GM19043 (cell line): ENCODE results near the gene SDK1.

Experiments
- ATAC-seq: cut with Tn5 transposase; IDR thresholded peaks from one replicate; pipeline ENCODE4 v1.9.1; 2021; ENCODE audit warnings: low read depth; ENCODE audit not compliant: unreplicated experiment

The SDK1 gene

GRCh38 chr7:4196121-4196819, 895.2 kb downstream of the SDK1 start:
- ATAC-seq: no peak

- no peak for ATAC-seq
Observed at GRCh38 chr7:4198301-4198700, 897.2 kb downstream of the SDK1 start.

GRCh38 chr7:4200546-4201094, 899.6 kb downstream of the SDK1 start:
- ATAC-seq: no peak

DNA sequence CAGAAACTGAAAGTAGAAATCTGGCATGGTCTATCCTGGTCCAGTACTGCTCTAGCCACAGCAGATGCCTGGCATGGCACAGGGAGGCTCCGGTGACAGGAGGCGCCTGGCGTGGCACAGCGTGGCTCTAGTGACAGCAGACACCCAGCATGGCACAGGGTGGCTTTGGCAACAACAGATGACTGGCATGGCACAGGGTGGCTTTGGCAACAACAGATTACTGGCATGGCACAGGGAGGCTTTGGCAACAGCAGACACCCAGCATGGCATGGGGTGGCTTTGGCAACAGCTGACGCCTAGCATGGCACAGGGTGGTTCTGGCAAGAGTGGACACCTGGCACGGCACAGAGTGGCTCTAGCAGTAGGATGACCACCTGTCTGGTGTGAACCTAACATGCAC, 900.5 kb downstream of the SDK1 start:
- no peak for ATAC-seq

- no peak for ATAC-seq
Observed at GRCh38 chr7:4202154-4202736, 901.2 kb downstream of the SDK1 start.

- no peak for ATAC-seq
Observed at GRCh38 chr7:4202954-4203353, 901.9 kb downstream of the SDK1 start.

DNA sequence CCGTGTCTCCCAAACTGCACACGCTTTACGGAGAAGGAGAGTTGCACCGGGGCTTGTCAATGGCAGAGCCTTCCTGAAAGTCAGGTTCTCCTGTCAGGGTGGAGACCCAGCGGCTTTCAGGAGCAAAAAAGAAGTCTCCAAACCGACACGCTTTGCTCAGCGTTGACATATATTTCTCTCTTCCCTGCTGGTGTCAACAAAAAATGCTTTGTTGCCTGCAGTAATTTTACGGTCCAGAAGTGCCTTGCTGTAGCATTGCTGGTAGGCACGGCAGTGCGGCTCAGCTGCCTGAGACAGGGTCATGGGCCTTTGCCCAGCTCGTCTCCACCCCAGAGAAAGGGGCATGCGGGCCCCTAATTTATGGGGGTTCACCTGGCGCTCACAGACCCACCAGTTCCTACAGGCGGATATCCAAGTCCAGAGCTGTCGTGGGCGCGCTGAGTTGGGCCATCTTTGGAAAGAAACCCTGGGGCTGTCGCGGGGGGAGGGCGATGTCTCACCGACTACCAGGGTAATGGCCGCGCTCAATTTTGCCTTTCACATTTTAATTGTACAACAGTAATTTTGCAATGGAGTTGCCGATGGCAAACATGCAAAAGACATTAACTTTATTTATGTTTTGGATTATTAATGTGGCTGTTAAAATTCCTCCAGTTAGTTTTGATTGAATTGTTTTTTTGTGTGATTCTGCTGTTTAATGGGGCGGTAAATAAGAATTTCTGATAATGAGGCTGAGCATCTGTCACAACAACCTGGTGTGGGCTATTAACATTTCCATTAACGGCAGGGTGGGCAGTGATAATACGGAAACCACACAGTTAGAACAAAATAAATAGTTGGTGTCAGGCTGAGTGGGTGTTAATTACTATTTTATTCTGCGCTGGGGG, 902.8 kb downstream of the SDK1 start:
- ATAC-seq: no peak

- ATAC-seq: no peak
Observed at GRCh38 chr7:4204513-4205165, 903.6 kb downstream of the SDK1 start.

GRCh38 chr7:4205828-4206227, 904.8 kb downstream of the SDK1 start:
- ATAC-seq: no peak

GRCh38 chr7:4207011-4207410, 906.0 kb downstream of the SDK1 start:
- no peak for ATAC-seq

- no peak for ATAC-seq
Observed at GRCh38 chr7:4208086-4208485, 907.0 kb downstream of the SDK1 start.

- ATAC-seq: no peak
Observed at GRCh38 chr7:4208586-4208985, 907.5 kb downstream of the SDK1 start.

- no peak for ATAC-seq
Observed at GRCh38 chr7:4209126-4209525, 908.1 kb downstream of the SDK1 start.

GRCh38 chr7:4209966-4210365, 908.9 kb downstream of the SDK1 start:
- ATAC-seq: no peak

DNA sequence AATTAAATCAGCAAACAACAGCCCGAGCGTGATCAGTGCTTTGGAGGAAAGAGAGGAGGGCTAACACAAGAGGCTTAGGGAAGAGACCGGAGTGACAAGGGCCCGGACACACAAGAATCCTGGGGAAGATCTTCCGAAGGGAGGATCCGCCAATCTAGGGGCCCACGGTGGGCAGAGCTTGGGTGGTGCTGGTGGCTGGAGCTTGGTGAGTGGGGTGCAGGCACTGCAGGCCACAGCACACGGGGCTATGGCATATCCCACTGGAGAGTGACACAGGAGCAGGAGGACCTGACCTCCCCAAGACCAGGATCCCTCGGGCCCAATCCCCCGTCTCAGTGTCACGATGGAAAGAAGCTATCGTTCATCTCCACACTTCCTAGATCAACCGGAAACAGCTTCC, 909.8 kb downstream of the SDK1 start:
- no peak for ATAC-seq

- no peak for ATAC-seq
Observed at GRCh38 chr7:4211261-4211660, 910.2 kb downstream of the SDK1 start.

DNA sequence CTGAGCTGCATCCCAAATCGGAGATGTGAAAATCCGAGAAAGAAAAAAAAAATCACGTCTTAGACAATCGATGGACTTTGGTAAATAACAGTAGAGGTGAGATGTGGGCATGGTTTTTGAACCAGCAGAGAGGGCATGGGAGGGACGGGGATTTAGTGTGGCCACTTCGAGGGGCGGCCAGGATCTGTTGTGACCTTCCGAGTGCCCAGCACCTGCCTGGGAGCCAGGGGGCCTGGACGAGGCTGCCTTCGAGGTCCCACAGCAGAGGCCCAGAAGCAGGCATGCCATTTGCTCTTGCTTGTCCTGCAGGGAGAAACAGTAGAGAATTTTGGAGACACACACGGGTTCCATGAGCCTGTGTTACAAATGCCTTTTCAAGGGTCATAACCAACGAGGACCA, 911.3 kb downstream of the SDK1 start:
- ATAC-seq: no peak

DNA sequence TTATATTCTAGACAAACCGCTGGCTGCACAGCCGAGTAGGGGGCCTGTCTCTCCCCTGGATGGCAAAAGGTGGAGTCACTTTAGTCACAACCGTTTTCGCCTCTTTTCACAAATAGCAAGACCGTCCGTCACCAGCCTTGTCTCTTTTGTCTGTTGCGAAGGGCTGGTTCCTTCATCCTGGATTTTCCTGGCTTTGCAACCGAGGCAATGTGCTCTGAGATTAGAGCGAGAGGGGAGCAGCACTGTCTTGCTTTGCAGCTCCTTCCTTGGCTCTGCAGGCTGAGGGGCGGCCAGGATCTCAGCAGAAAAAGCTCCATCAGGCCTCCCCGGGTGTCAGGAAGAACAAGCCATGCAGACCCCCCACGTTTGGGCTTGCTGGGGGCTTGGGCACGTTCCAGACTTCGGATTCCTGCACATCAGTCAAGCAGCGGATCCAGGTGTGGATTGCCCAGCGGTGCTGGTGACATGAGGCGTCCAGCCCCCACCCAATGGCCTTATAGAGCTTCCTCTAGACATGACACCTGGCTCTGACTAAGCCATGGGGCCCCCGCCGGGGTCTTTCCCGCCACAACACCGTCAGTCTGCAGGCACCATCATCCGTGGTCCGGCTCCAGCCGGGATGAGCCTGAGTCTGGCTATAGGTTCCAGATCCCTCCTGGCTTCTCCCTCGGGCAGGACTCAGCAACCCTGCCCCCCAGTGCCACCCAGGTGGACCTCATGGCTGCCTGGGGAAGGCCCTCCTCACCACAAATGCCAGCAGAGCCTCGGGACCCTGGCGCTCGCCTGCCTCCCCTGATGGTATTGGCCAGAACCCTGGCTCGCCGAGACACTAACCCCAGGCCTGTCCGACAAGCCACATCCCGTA, 913.5 kb downstream of the SDK1 start:
- ATAC-seq: no peak

GRCh38 chr7:4215176-4215720, 914.2 kb downstream of the SDK1 start:
- ATAC-seq: no peak

DNA sequence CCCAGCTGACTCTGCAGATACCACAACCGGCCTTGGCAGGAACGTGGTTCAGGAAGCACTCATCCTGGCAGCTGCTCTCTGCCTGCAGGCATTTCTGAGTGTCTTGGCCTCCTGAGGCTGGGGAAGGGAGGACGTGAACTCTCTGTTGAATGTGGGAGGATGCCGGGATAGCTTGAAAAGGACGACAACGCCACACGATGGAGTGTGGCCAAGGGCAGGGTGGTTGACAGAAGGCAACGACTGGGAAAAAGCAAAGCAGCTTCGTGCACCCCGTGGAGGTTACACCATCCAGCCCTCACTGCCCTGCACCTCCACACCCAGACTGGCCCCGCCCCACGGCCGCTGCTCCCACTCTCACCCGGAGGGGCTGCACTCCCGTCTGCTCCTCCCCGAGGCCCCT, 915.0 kb downstream of the SDK1 start:
- no peak for ATAC-seq
